ENCODE data around the gene GNAL.

Gene GNAL

DNA sequence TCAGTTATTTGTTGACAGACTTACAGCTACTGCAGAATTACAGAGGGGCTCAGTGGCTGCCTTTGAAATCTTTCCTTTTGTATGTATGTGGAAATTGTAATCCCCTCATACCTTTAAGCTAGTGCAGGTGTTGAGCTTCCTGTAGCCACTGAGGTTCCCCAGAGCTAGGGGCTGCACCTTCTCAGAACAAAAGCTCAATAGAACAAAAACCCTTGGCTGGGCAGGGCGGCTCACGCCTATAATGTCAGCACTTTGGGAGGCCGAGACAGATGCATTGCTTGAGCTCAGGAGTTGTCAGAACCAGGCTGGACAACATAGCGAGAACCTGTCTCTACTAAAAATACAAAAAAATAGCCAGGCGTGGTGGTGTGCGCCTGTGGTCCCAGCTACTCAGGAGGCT, 120.8 kb downstream of the GNAL start:
- H3K9me3 ChIP-seq (ENCODE audit: insufficient read depth, low read length), result no peaks in the 10 kb centered on the region
- no peaks in the 10 kb centered on the region for H3K79me2 ChIP-seq (ENCODE audit: insufficient read depth, low read length)
- no peak overlapping the region for H2AFZ ChIP-seq (ENCODE audit: low read depth, low read length, severe bottlenecking)
- no peaks in the 10 kb centered on the region for H3F3A ChIP-seq (ENCODE audit: insufficient read depth)
- no peak overlapping the region for H3K27ac ChIP-seq (ENCODE audit: low read depth, low read length)
- H3K27me3 ChIP-seq (ENCODE audit: low read length), result no peaks in the 10 kb centered on the region
- H4K20me1 ChIP-seq (ENCODE audit: low read depth, low read length), result no peaks in the 10 kb centered on the region
- no peak overlapping the region for H3K4me3 ChIP-seq (ENCODE audit: insufficient read depth, low read length, poor library complexity, severe bottlenecking)
- no peak overlapping the region for H3K9ac ChIP-seq (ENCODE audit: low read length)
- H3K4me2 ChIP-seq (ENCODE audit: low read depth, low read length, poor library complexity, severe bottlenecking), result no peak overlapping the region
- H3K9me2 ChIP-seq (replicated peaks; ENCODE audit: insufficient read depth, low read length), result no peaks in the 10 kb centered on the region
- H3K36me3 ChIP-seq (ENCODE audit: low read length), result no peaks in the 10 kb centered on the region
- TF ChIP-seq EZH2phosphoT487 (conservative IDR thresholded peaks at IDR 0.05; ENCODE audit: low read length), result no peak
- TF ChIP-seq, protein P1, sequence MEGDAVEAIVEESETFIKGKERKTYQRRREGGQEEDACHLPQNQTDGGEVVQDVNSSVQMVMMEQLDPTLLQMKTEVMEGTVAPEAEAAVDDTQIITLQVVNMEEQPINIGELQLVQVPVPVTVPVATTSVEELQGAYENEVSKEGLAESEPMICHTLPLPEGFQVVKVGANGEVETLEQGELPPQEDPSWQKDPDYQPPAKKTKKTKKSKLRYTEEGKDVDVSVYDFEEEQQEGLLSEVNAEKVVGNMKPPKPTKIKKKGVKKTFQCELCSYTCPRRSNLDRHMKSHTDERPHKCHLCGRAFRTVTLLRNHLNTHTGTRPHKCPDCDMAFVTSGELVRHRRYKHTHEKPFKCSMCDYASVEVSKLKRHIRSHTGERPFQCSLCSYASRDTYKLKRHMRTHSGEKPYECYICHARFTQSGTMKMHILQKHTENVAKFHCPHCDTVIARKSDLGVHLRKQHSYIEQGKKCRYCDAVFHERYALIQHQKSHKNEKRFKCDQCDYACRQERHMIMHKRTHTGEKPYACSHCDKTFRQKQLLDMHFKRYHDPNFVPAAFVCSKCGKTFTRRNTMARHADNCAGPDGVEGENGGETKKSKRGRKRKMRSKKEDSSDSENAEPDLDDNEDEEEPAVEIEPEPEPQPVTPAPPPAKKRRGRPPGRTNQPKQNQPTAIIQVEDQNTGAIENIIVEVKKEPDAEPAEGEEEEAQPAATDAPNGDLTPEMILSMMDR (IDR thresholded peaks at IDR 0.05; ENCODE audit: insufficient read depth, low read length, poor library complexity, severe bottlenecking), result no peak

DNA sequence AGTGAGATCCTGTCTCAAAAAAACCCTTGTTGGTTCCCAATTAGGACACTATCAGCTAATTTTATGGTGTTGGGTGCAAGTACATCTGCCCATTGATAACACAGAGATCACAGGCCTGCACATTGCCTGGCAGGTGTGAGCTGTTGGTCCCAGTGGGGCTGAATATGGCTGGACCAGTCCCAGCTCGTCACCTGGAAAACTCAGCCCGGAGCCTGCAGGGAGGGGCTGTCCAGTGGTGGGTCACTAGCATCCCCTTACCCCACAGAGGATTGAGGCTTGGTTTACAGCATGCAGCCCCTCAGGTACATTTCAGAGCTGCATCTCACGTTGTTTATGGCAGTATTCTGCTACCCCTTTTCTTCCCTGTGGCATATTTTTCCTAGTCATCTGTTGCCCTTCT, 121.3 kb downstream of the GNAL start:
- no peak overlapping the region for H3K4me2 ChIP-seq (ENCODE audit: low read depth, low read length, poor library complexity, severe bottlenecking)
- H3K9me3 ChIP-seq (ENCODE audit: insufficient read depth, low read length), result no peaks in the 10 kb centered on the region
- no peaks in the 10 kb centered on the region for H3F3A ChIP-seq (ENCODE audit: insufficient read depth)
- H3K36me3 ChIP-seq (ENCODE audit: low read length), result no peaks in the 10 kb centered on the region
- H3K27me3 ChIP-seq (ENCODE audit: low read length), result no peaks in the 10 kb centered on the region
- no peak overlapping the region for H3K9ac ChIP-seq (ENCODE audit: low read length)
- no peak overlapping the region for H2AFZ ChIP-seq (ENCODE audit: low read depth, low read length, severe bottlenecking)
- H3K9me2 ChIP-seq (replicated peaks; ENCODE audit: insufficient read depth, low read length), result no peaks in the 10 kb centered on the region
- no peak for TF ChIP-seq EZH2phosphoT487 (conservative IDR thresholded peaks at IDR 0.05; ENCODE audit: low read length)
- TF ChIP-seq, protein P1 (IDR thresholded peaks at IDR 0.05; ENCODE audit: insufficient read depth, low read length, poor library complexity, severe bottlenecking), result no peak
- H4K20me1 ChIP-seq (ENCODE audit: low read depth, low read length), result no peaks in the 10 kb centered on the region
- no peak overlapping the region for H3K27ac ChIP-seq (ENCODE audit: low read depth, low read length)
- H3K4me3 ChIP-seq (ENCODE audit: insufficient read depth, low read length, poor library complexity, severe bottlenecking), result no peak overlapping the region
- no peaks in the 10 kb centered on the region for H3K79me2 ChIP-seq (ENCODE audit: insufficient read depth, low read length)

DNA sequence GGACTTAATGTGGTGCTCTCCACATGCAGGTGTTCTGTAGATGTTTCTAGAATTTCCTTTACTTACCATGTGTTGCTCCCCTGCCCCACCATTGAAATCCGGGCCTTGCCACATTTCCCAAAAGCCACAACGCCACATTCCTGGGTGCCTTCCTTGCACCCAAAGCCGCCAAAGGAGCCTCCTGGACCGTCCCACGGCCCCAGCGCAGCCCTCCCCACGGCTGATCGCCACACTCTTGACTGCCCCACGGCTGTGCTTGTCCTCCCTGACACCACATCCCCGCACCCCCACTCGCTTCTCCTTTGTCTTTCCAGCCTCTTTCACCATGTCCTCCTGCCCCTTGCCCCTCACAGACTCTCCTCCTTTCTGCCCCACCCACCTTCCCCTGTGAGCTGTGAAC, 121.9 kb downstream of the GNAL start:
- TF ChIP-seq, protein P1 (IDR thresholded peaks at IDR 0.05; ENCODE audit: insufficient read depth, low read length, poor library complexity, severe bottlenecking), result no peak
- Histone ChIP-seq H3K27me3 (ENCODE audit: low read length) (no peaks in the 10 kb centered on the region), H3K27ac (ENCODE audit: low read depth, low read length) (no peak overlapping the region), H3K9me3 (ENCODE audit: insufficient read depth, low read length) (no peaks in the 10 kb centered on the region), H3K4me2 (ENCODE audit: low read depth, low read length, poor library complexity, severe bottlenecking) (no peak overlapping the region), H3K36me3 (ENCODE audit: low read length) (no peaks in the 10 kb centered on the region), H3F3A (ENCODE audit: insufficient read depth) (no peaks in the 10 kb centered on the region), H2AFZ (ENCODE audit: low read depth, low read length, severe bottlenecking) (no peak overlapping the region), H4K20me1 (ENCODE audit: low read depth, low read length) (no peaks in the 10 kb centered on the region), H3K4me3 (ENCODE audit: insufficient read depth, low read length, poor library complexity, severe bottlenecking) (no peak overlapping the region), H3K9ac (ENCODE audit: low read length) (no peak overlapping the region), H3K9me2 (replicated peaks; ENCODE audit: insufficient read depth, low read length) (no peaks in the 10 kb centered on the region), H3K79me2 (ENCODE audit: insufficient read depth, low read length) (no peaks in the 10 kb centered on the region)

DNA sequence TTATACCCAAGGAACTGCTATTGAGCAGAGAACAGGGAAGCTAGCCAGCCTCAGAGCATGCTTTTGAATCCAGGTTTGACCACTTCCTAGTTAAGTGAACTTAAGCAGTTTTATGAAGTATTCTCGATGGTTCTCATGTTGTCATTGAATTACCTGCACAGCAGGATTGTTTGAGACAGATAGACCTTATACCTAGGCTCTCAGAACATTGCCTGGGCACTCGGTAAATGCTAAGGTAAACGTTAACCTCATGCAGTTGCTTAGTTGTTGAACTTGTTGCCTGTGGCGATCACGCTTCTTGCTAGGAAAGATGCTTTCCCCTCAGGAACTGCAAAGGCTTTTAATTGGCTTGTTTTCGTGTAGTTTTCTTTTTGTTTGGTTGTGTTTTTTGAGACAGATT, 128.2 kb downstream of the GNAL start:
- Histone ChIP-seq H3K4me2 (ENCODE audit: low read depth, low read length, poor library complexity, severe bottlenecking) (no peak overlapping the region), H3K79me2 (ENCODE audit: insufficient read depth, low read length) (no peaks in the 10 kb centered on the region), H3K4me3 (ENCODE audit: insufficient read depth, low read length, poor library complexity, severe bottlenecking) (no peak overlapping the region), H3K9me3 (ENCODE audit: insufficient read depth, low read length) (no peaks in the 10 kb centered on the region), H3K9ac (ENCODE audit: low read length) (no peak overlapping the region), H3K27me3 (ENCODE audit: low read length) (no peaks in the 10 kb centered on the region), H3K9me2 (replicated peaks; ENCODE audit: insufficient read depth, low read length) (no peaks in the 10 kb centered on the region), H3K27ac (ENCODE audit: low read depth, low read length) (no peak overlapping the region), H4K20me1 (ENCODE audit: low read depth, low read length) (no peaks in the 10 kb centered on the region), H3K36me3 (ENCODE audit: low read length) (no peaks in the 10 kb centered on the region), H2AFZ (ENCODE audit: low read depth, low read length, severe bottlenecking) (no peak overlapping the region), H3F3A (ENCODE audit: insufficient read depth) (no peaks in the 10 kb centered on the region)
- TF ChIP-seq, protein P1 (IDR thresholded peaks at IDR 0.05; ENCODE audit: insufficient read depth, low read length, poor library complexity, severe bottlenecking), result no peak
- no peak for TF ChIP-seq EZH2phosphoT487 (conservative IDR thresholded peaks at IDR 0.05; ENCODE audit: low read length)
